Amygdala (tissue), 56 donors: ENCODE measurements around the gene TMCC2.
"Not testable (repeated sequence)": the region's sequence is repeated elsewhere in the genome, so short reads cannot be mapped to it uniquely, and the experiment has no call there.

ENCODE experiments used
- DNase-seq, 56 donors: peaks; one replicate each; lab custom pipeline; 2025; lab: John Stamatoyannopoulos, UW

The TMCC2 gene

GRCh38 chr1:205294934-205295333 is 67.2 kb downstream of the TMCC2 start:
- DNase-seq = no peak

- DNase-seq = no peak
Measured at GRCh38 chr1:205296154-205296553, 68.4 kb downstream of the TMCC2 start.

- not testable (repeated sequence) for DNase-seq
Measured at GRCh38 chr1:205297546-205298177, 69.9 kb downstream of the TMCC2 start.

- peak in 1 of 56 donors; percentile 6 for DNase-seq
Measured at GRCh38 chr1:205298191-205298994, 70.6 kb downstream of the TMCC2 start.

- DNase-seq = no peak
Measured at GRCh38 chr1:205300149-205300548, 72.4 kb downstream of the TMCC2 start.

- DNase-seq = peak in 8 of 56 donors; percentile 7 to 36 (median 11)
Measured at GRCh38 chr1:205301205-205301821, 73.6 kb downstream of the TMCC2 start.

- DNase-seq = no peak
Measured at GRCh38 chr1:205301842-205302588, 74.3 kb downstream of the TMCC2 start.

- no peak for DNase-seq
Measured at GRCh38 chr1:205303247-205303888, 75.6 kb downstream of the TMCC2 start.

GRCh38 chr1:205304046-205304694 is 76.4 kb downstream of the TMCC2 start:
- no peak for DNase-seq

- no peak for DNase-seq
Measured at GRCh38 chr1:205304695-205305070, 76.9 kb downstream of the TMCC2 start.

GRCh38 chr1:205306929-205307566 is 79.3 kb downstream of the TMCC2 start:
- DNase-seq = no peak

- no peak for DNase-seq
Measured at GRCh38 chr1:205309741-205310140, 82.0 kb downstream of the TMCC2 start.

GRCh38 chr1:205310976-205311704 is 83.4 kb downstream of the TMCC2 start:
- no peak for DNase-seq

GRCh38 chr1:205312866-205313562 is 85.3 kb downstream of the TMCC2 start:
- DNase-seq = no peak

- peak in 41 of 56 donors; percentile 8 to 68 (median 37) for DNase-seq
Measured at GRCh38 chr1:205313563-205314308, 86.0 kb downstream of the TMCC2 start.

- no peak for DNase-seq
Measured at GRCh38 chr1:205315008-205315618, 87.4 kb downstream of the TMCC2 start.

GRCh38 chr1:205316161-205316566 is 88.4 kb downstream of the TMCC2 start:
- DNase-seq = no peak
